HG02610 (cell line): ENCODE measurements around the gene ASIC2.

Experiments used
- ATAC-seq: cut with Tn5 transposase; IDR thresholded peaks from one replicate; pipeline ENCODE4 v1.9.1; 2021; ENCODE audit warnings: mild to moderate bottlenecking, moderate library complexity; ENCODE audit not compliant: unreplicated experiment

ASIC2 gene

DNA sequence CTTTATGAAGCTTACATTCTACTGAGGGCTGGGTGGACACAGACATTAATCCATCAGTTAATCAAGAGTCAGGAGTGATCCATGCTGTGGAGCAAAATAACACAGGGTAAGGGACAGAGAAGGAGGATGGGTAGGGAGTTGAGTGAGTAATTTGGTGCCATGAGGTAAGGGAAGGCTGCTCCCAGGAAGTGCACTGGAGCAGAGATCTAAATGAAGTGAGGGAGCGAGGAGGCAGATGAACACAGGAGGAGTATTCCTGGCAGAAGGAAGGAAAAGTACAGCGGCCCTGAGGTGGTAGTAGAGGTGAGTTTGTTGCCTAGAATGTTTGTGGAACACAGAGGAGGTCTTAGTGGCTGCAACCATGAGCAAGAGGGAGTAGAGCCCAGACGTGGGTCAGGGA is 34.8 kb downstream of the ASIC2 start:
- ATAC-seq: no peak

GRCh38 chr17:33245183-33245582 is 47.9 kb downstream of the ASIC2 start:
- ATAC-seq: no peak

DNA sequence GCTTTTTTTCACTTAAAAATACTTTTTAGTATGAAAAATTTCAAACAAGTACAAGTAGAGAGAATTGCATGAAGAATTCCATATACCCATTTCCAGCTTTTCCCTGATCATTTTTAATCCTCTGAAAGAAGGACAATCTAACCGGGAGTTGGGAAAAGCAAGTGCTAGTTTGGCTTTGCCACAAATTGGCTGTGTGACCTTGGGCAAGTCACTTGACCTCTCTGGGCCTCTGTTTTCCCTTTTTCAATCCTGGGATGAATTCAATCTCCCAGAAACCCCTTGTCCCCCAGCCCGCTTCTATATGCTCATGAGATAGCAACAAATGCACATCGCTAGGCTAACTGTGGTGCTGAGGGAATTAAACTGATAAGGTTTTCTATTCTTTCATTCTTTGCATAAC is 49.4 kb downstream of the ASIC2 start:
- no peak for ATAC-seq

GRCh38 chr17:33242375-33243124 is 50.5 kb downstream of the ASIC2 start:
- no peak for ATAC-seq

DNA sequence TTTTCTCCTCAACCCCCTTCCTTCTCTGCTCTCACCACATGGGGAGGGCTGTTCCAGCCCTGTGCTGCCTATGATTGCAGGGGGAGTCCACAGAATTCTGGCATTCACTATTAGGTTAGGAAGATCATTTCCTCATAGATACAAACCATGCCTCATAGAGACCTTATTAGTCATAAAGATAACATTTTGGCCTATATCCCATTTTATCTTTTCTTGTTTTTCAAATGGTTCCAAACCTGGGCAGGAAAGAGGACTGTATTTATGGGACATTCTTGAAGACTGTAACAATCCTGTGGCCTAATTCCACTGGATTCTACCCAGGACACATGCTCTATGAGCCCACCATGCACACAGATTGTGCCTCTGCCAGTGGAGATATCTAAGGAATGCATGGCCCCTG is 51.7 kb downstream of the ASIC2 start:
- ATAC-seq: no peak

GRCh38 chr17:33240362-33240761 is 52.7 kb downstream of the ASIC2 start:
- no peak for ATAC-seq

DNA sequence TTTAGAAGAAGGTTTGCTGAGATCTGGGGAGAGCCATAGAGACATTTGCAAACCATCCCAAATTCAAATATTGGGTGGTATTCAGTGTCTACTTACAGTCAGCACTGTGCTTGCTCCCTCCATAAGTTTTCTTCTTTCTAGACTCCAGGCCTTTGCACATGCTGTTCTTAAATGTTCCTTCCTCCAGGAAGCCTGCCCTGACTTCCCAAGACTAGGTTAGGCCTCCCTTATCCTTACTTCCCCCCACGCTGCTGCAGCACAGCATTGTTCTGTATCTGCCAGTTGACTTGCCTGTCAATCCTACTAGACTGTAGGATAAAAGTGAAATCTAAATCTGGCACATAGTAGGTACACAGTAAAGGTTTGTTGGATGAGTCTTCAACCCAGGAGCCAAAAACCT is 53.4 kb downstream of the ASIC2 start:
- ATAC-seq: no peak

DNA sequence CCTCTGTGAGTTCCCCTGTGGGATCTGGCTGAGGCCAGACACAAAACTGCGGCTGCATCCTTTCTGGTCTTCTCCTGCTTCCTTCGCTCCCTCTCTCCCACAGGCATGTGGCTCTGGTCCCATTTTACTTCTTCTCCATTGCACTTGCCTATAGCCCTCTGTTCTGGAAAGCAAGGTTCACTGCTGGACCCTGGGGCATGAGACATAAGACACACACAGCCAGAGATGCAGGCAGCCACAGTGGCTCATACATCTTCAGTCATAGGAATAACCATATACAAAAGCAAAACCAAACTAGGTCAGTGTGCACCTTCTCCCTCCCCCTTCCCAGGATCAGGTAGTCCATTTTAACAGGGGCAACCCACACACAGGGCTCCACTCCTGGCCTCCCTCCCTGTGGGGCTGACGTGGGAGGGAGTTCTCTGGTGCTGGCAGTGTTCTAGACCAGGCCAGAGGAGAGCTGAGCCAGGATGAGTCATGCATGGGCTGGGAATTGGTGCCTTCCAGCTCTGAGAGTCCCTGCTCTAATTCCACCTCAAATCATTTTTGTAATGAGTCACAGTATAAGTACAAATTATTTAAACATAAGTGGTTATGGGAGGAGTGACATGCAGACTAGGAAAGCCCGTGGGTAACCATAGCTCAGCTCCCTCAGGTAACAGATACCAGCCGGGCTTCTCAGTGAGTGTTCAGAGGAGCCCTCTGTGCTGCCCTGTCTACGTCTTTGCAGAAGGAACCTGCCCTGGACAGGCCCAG is 58.0 kb downstream of the ASIC2 start:
- ATAC-seq: no peak

- ATAC-seq: no peak
These were observed 58.9 kb downstream of the ASIC2 start for GRCh38 chr17:33234233-33234632.

DNA sequence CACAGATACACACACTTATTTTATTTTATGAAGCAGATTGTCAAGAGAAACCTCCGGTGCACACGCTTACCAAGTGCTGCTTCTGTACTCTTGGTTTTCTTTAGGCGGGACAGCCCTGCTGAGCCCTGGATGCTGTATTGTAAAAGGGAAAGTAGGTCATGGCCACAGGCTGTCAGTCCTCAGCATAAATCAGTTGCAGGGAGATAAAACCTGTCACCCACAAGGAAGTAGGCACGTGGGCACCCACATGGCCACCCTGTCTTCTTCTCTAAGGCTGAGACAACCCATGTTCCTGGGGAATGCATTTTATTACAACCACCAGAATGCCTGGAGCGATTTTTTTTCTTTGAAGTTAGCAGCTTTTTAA is 59.3 kb downstream of the ASIC2 start:
- ATAC-seq: no peak

DNA sequence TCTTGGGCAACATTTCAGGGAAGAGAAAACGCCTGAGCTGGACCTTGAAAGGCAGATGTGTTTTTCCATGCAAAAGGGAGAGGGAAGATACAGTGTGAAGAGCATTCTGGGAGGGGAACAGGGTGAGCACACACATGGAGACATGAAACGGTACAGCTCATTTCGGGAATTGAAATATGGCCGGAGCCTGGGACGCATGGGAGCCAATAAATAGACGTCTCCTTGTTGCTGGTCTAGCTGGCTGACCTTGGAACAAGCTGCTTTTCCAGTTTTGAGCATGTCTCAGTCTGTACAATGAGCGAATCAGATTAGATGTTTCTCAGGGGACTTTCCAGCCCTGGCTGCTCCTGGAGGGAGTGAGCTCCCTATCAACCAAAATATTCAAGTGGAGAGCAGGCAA is 63.6 kb downstream of the ASIC2 start:
- ATAC-seq: no peak

DNA sequence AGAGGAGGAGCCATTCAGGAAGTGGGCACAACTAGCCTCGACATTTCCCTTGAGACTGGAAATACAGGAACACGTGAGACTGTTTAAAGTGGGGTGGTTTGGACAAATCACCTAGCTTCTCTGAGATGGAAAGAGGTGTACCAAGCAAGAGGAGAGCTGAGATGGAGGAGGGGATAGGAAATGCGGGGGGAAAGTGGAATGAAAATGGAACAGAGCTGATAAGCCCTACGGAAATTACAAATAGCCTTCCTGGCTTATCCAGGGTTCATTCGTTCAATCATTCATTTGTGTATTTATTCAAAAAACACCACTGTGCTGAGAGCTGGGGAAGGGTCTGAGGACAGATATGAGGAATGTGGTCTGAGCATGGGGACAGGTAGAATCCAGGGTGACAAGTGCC is 64.1 kb downstream of the ASIC2 start:
- no peak for ATAC-seq

DNA sequence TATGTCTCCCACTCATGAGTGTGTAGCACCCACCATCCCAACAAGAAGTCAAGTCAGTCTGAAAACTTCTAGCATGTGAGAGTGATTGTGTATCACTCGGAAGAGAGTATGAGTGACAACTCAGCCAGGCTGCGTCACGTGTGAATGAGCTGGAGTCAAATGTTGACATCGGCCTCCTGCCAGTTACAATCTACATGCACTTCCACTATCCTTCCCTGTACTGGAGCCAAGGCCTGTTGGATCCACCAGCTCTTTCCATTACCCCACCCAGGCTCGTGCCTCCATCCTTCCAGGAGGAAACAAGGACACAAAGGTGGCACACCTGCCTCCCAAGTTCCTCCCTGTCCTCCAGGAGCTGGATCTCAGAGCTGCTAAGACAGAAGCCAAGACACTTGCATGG is 64.5 kb downstream of the ASIC2 start:
- no peak for ATAC-seq

- no peak for ATAC-seq
These were observed 65.2 kb downstream of the ASIC2 start for GRCh38 chr17:33227911-33228310.

DNA sequence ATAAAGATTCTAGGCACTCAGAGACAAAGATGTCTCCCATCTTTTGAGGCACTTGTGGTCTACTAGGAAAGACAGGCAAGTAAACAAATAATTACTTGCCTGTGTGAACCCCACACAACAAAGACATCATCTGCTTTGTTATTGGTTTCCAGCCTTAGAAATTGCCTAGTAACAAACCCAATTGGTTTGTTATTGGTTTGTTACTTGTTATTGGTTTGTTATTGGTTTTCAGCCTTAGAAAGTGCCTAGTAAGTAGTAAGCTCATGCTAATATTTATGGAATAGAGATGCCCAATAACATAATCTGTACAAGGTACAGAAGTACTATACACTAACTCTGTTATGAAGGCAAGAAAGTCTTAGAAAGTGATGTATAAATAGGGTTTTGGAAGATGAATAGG is 67.1 kb downstream of the ASIC2 start:
- no peak for ATAC-seq

DNA sequence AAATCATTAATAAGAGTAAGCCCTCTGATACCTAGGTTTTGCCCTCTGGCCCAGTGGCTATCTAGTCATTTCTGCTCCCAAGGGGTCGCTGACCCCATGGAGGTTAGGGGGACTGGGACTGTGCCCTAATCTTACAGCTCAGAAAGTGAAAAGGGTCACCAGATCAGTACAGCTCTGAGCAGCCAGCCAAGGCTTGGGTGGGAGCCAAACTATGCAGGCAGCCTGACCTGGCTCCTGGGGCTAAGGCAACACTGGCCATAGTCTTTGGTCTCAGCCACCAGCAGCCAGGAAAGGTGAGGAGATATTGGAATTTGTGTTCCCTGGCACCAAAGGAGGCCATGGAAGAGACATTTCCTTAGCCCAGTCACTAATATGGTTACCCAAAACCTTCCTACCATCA is 67.6 kb downstream of the ASIC2 start:
- no peak for ATAC-seq

- no peak for ATAC-seq
These were observed 73.1 kb downstream of the ASIC2 start for GRCh38 chr17:33220036-33220435.

DNA sequence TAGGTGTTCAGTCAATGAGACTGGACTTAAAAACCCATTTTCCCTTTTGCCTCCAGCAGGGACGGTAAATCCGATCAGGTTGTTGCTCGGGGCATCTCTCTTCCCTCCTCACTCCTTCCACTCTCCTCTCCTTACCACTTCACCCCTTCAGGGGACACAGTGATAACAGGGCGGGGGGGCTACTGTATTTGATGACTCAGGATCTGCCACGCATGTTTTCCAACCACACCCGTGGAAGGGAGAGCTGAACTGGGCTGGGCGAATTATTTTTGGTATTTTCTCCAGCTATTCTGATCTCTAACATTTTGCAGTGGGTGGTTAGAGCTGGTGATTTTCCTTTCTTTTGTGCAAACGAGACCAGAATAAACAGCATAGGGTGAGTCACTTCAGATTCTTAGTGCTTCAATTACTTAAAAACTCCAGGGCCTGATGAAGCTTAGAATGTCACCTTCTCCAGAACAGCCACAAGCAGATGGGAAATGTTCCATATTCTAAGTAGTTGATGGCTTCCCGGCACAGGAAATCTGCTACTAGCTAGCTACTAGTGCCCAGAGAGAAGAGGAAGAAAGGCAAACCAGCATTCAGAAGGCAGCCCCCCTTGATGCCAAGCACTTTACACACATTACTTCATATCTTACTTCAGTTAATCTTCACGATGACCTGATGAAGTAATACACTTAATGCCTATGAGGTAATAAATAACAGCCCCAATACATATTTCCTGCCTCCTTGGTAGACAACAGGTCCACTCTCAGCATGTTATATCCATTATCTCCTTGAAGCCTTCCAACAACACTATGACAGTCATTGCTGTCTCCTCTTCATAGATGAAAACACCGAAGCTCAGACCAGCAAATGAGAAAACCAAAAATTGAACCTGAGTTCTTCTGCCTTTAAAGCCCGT is 74.1 kb downstream of the ASIC2 start:
- ATAC-seq: no peak

DNA sequence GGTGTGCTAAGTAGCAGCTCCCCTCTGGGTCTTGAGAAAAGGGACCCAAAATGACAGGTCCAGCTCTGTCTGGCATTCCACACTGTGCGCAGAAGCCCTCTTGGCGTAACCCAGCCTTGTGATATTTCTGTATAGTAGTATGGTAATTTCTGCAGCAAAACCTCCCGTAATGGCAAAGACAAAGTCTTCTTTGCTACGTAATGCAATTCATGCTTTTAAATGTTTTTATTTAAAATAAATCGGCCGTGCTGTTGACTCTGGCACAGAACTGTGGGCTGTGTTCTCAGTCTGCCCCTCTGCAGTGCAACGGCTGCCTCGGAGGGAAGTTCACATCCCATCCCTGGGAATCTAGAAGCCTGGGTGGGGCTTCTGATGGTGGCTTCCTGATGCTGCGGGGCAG is 75.2 kb downstream of the ASIC2 start:
- ATAC-seq: no peak

- no peak for ATAC-seq
These were observed 78.1 kb downstream of the ASIC2 start for GRCh38 chr17:33214996-33215395.

GRCh38 chr17:33210285-33210684 is 82.8 kb downstream of the ASIC2 start:
- ATAC-seq: no peak

DNA sequence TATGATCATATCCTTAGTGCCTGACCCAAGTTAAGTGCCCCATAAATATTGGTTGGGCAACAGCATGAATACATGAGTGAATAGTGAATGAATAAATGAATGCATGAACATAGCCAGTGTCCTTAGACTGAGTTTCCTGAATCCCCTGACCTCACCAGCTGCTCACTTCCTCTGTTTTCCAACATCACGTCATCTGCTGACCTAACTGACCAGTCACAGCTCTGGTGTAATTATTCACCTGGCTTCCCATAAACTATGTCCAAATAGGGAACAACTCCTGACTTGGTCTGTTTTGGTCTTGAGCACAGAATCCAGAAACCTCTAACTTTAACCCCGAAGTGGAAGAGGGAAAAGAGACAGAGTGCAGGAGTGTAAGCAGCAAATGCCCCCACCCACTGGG is 83.4 kb downstream of the ASIC2 start:
- ATAC-seq: no peak
